ENCODE results near the gene KRT13.

KRT13 gene

GRCh38 chr17:41518789-41519449 lies 13.5 kb upstream of the KRT13 start, which contains the start of gene KRT15:
Gene KRT15 (minus strand): TSS chr17:41518890. CDS start chr17:41518827, 63 bp downstream.
- no peak for DNase-seq

GRCh38 chr17:41518031-41518430 lies 12.6 kb upstream of the KRT13 start:
- no peak for DNase-seq

- DNase-seq: no peak
Observed at GRCh38 chr17:41516830-41517283, 11.4 kb upstream of the KRT13 start.

GRCh38 chr17:41516147-41516829 lies 10.9 kb upstream of the KRT13 start:
- no peak for DNase-seq

- DNase-seq: no peak
Observed at GRCh38 chr17:41513168-41513547, 7.7 kb upstream of the KRT13 start.

- DNase-seq: no peak
Observed at GRCh38 chr17:41512546-41513167, 7.2 kb upstream of the KRT13 start.

- DNase-seq: no peak
Observed at GRCh38 chr17:41511716-41512115, 6.3 kb upstream of the KRT13 start.

GRCh38 chr17:41511116-41511515 lies 5.7 kb upstream of the KRT13 start:
- no peak for DNase-seq

GRCh38 chr17:41510251-41511065 lies 5.0 kb upstream of the KRT13 start:
- DNase-seq: no peak

GRCh38 chr17:41507315-41507880 lies 2.0 kb upstream of the KRT13 start:
- no peak for DNase-seq

- no peak for DNase-seq
Observed at GRCh38 chr17:41505809-41506767, 676 bp upstream of the KRT13 start.

- no peak for DNase-seq
Observed at GRCh38 chr17:41504246-41504977, 1.0 kb downstream of the KRT13 start.

- no peak for DNase-seq
Observed at GRCh38 chr17:41503202-41503601, 2.2 kb downstream of the KRT13 start.

GRCh38 chr17:41500131-41500911 lies 5.1 kb downstream of the KRT13 start:
- no peak for DNase-seq

- DNase-seq: no peak
Observed at GRCh38 chr17:41499714-41500113, 5.7 kb downstream of the KRT13 start.

- DNase-seq: no peak
Observed at GRCh38 chr17:41498276-41498675, 7.1 kb downstream of the KRT13 start.

GRCh38 chr17:41496803-41497484 lies 8.5 kb downstream of the KRT13 start:
- DNase-seq: no peak

GRCh38 chr17:41494524-41494923 lies 10.9 kb downstream of the KRT13 start:
- no peak for DNase-seq

- DNase-seq: no peak
Observed at GRCh38 chr17:41492771-41493170, 12.6 kb downstream of the KRT13 start.

Data from GOT3 (cell line).